Stimulated activated CD8-positive, alpha-beta memory T cell treated with anti-CD3 and anti-CD28 coated beads, Interleukin-15, amount 100 ng/mL, for 48 hours (primary cell): ENCODE measurements around the gene BAIAP2L2.
"Not testable (repeated sequence)": the region's sequence is repeated elsewhere in the genome, so short reads cannot be mapped to it uniquely, and the experiment has no call there.

ENCODE experiments used
- DNase-seq, 2 donors: peaks; one replicate each; pipeline ENCODE4 v3.0.0-alpha.2; 2020; ENCODE audit warnings: low read depth in 2 of 2

The BAIAP2L2 gene

DNA sequence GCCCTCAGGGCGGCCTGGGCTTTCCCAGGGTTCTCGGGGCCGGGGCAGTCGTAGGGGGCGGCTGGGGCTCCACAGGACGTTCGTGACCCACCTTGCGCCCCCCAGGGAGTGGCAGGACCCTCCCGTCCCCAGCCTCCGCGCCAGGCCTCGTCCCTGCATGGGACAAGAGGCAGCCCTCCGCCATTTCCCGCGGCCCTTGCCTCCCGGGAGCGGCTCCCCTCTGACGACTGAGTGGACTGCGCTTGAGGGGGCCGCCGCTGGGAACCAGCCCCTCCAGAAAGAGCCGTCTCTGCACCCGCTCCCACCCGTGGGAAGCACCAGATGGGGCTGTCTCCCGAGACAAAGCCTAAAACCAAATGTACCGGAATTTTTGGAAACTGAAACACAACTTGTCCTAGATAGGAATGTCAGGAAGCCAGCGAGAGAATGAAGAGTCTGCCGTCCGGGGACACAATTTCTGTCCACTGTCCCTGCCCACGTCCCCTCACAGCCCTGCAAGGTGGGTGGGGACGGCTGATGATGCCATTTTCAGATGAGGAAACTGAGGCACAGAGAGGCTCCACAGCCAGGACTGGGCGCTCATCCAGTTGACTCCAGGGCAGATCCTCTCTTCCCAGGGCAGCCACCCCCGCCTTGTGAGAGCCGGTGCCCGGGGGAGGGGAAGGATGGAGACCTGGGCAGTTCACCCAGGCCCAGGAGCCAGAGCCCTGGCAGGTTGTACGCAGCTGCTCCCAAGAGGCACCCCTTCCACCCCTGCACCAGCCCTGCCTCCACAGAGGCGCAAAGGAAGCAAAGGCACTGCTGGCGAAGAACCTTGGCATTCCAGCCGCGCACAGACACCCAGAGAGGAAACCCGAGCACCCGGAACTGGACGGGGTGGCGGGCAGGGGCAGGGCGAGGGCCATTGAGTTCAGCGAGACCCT lies 71.3 kb downstream of the BAIAP2L2 start:
- DNase-seq, result no peak

DNA sequence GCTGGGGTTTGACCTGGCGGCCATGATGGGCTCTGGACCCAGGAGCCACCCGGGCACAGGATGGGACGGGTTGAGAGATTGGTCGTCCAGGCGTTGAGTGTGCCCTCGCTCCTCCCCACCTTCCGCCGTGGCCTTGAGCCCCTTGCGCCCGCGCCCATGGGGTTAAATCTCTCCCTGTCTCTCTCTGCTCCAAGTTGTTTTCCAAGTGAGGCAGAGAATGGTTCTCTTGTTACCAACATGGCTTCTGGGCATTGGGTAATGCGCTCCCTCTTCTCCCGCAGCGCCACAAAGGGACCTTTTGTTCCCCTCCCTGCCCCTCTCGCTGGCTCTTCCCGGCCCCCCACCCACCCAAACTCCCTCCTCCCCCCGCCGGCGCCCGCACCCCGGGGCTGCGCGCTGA lies 72.1 kb downstream of the BAIAP2L2 start:
- no peak for DNase-seq

DNA sequence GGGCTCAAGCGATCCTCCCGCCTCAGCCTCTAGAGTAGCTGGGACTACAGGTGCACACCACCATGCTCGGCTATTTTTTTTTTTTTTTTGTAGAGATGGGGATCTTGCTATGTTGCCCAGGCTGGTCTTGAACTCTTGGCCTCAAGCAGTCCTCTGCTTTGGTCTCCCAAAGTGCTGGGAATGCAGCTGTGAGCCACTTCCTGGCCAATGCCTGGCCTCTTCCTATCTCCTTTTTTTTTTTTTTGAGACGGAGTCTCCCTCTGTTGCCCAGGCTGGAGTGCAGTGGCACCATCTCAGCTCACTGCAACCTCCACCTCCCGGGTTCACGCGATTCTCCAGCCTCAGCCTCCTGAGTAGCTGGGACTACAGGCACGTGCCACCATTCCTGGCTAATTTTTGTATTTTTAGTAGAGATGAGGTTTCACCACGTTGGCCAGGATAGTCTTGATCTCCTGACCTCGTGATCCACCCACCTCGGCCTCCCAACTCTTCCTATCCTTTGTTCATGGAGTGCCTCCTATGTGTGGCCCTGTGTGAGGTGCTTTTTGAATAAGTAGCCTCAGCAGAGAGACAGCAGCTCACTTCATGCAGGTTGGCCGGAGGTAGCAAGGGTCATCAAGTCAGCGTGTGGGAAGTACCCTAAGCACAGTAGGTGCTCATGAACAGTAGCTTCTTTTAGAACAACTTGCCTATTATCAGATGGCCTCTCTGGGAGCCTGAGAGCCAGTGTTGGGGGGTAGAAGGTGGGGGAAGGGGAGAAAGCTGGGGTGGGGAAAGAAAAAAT lies 72.9 kb downstream of the BAIAP2L2 start:
- not testable (repeated sequence) for DNase-seq

DNA sequence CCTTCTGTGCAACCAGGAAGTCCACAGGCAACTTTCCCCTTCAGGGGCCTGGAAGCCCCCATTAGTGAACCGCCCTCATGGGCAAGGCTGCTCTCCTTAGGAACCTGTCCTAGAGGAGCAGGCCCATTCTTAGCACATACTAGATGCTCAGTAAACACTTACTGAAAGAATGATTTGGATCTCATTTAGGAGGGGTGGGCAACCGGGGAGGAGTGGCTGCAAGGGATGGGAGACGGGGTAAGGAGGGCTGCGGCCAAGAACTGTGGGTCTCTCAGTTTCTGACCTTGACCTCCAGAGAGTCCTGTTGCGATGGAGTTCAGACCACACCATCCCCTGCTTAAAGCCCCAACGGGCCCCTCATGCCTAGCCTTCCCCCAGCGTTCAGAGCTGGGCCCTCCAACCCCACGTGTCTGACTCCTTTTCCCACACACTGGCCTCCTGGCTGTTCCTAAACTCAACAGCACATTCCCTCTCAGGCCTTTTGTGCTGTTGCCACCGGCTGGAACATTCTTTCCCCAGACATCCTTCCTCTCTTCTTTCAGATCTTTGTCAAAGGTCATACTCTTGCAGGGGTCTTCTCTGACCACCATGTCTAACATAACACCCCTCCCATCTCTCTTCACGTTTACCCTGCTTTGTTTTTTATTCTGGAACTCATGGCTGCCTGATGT lies 74.0 kb downstream of the BAIAP2L2 start:
- DNase-seq, result no peak

GRCh38 chr22:38035530-38035885 lies 75.0 kb downstream of the BAIAP2L2 start:
- DNase-seq, result no peak
